ENCODE results near the gene PLAAT4. TPM values are rescaled to one million over a fixed set of nuclear protein-coding genes. Genes with fewer than 3 reads are reported as not detected.
"Not testable (repeated sequence)": the region's sequence is repeated elsewhere in the genome, so short reads cannot be mapped to it uniquely, and the experiment has no call there.

The PLAAT4 gene
- total and polyA plus RNA-seq, 2 experiments from 2014 or later, result 7.9 to 13.7 TPM

DNA sequence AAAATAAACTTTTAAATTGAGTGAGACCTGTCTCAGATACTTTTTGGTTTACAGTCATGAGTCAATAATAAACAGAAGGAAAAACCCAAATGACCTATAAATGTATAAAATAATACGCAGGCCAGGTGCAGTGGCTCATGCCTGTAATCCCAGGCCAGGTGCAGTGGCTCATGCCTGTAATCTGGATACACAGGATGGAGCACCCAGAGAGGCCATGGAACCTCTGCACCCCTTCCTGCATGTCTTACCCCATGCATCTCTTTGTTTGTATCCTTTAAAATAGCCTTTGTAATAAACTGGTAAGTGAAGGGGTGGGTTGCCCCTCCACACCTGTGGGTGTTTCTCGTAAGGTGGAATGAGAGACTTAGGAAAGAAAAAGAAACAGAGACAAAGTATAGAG, 8.9 kb upstream of the PLAAT4 start:
- peak overlapping the region; percentile 6 for H3K4me2 ChIP-seq
- no peaks in the 10 kb centered on the region for H3K79me2 ChIP-seq
- TF ChIP-seq, protein P1, sequence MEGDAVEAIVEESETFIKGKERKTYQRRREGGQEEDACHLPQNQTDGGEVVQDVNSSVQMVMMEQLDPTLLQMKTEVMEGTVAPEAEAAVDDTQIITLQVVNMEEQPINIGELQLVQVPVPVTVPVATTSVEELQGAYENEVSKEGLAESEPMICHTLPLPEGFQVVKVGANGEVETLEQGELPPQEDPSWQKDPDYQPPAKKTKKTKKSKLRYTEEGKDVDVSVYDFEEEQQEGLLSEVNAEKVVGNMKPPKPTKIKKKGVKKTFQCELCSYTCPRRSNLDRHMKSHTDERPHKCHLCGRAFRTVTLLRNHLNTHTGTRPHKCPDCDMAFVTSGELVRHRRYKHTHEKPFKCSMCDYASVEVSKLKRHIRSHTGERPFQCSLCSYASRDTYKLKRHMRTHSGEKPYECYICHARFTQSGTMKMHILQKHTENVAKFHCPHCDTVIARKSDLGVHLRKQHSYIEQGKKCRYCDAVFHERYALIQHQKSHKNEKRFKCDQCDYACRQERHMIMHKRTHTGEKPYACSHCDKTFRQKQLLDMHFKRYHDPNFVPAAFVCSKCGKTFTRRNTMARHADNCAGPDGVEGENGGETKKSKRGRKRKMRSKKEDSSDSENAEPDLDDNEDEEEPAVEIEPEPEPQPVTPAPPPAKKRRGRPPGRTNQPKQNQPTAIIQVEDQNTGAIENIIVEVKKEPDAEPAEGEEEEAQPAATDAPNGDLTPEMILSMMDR (IDR thresholded peaks at IDR 0.05; ENCODE audit: poor library complexity), result no peak
- TF ChIP-seq EZH2phosphoT487 (IDR thresholded peaks at IDR 0.05; ENCODE audit: low read depth, severe bottlenecking, unreplicated experiment) (no peak), EZH2 (IDR thresholded peaks at IDR 0.05; ENCODE audit: borderline replicate concordance) (no peak)
- H3K9me2 ChIP-seq (replicated peaks; ENCODE audit: insufficient read depth), result no peaks in the 10 kb centered on the region
- 78% methylated on average over 2 of the region's 2 CpGs for WGBS (ENCODE audit: low lambda C conversion rate, missing lambda C conversion rate)
- H3K4me3 ChIP-seq, result no peak overlapping the region
- DNase-seq (ENCODE audit: low spot score), result no peak
- peak overlapping the region; percentile 92 for H3K27ac ChIP-seq
- no peaks in the 10 kb centered on the region for H4K20me1 ChIP-seq (ENCODE audit: insufficient read depth, poor library complexity, severe bottlenecking)
- no peak overlapping the region for H2AFZ ChIP-seq
- peaks cover 2% of the 10 kb centered on the region for H3K9me3 ChIP-seq (ENCODE audit: low read depth)
- H3K36me3 ChIP-seq (replicated peaks; ENCODE audit: insufficient read depth, low read depth), result no peaks in the 10 kb centered on the region
- H3K27me3 ChIP-seq, result no peaks in the 10 kb centered on the region
- H3K4me1 ChIP-seq (ENCODE audit: insufficient read depth), result peaks cover 32% of the 10 kb centered on the region

DNA sequence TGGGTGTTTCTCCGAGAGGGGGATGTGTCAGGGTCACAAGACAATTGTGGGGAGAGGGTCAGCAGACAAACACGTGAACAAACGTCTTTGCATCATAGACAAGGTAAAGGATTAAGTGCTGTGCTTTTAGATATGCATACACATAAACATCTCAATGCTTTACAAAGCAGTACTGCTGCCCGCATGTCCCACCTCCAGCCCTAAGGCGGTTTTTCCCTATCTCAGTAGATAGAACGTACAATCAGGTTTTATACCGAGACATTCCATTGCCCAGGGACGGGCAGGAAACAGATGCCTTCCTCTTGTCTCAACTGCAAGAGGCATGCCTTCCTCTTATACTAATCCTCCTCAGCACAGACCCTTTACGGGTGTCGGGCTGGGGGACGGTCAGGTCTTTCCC, 8.5 kb upstream of the PLAAT4 start:
- 13% methylated on average over 8 of the region's 11 CpGs for WGBS (ENCODE audit: low lambda C conversion rate, missing lambda C conversion rate)
- H3K36me3 ChIP-seq (replicated peaks; ENCODE audit: insufficient read depth, low read depth); H3K79me2 ChIP-seq; H3K9me3 ChIP-seq (ENCODE audit: low read depth); H3K27me3 ChIP-seq; H3K4me3 ChIP-seq; H2AFZ ChIP-seq; H4K20me1 ChIP-seq (ENCODE audit: insufficient read depth, poor library complexity, severe bottlenecking); H3K9me2 ChIP-seq (replicated peaks; ENCODE audit: insufficient read depth); DNase-seq (ENCODE audit: low spot score): not testable (repeated sequence)
- Histone ChIP-seq H3K4me1 (ENCODE audit: insufficient read depth) (peaks cover 32% of the 10 kb centered on the region), H3K4me2 (peak overlapping the region; percentile 6), H3K27ac (peak overlapping the region; percentile 92)

DNA sequence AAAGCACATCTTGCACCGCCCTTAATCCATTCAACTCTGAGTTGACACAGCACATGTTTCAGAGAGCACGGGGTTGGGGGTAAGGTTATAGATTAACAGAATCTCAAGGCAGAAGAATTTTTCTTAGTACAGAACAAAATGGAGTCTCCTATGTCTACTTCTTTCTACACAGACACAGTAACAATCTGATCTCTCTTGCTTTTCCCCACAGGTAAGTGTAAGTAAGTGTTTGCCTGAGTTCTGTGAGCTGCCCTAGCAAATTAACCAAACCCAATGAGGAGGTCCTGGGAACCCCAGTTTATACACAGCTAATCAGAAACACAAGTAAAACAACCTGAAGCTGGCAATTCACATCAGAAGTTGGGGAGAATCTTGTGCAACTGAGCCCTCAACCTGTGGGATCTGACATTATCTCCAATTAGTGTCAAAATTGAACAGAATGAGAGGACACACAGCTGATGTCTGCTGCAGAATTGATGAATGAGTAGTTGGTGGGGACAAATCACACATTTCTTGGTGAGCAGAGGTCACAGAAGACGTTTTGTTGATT, 7.8 kb upstream of the PLAAT4 start:
- H3K9me3 ChIP-seq (ENCODE audit: low read depth); H3K4me2 ChIP-seq; H4K20me1 ChIP-seq (ENCODE audit: insufficient read depth, poor library complexity, severe bottlenecking); H3K36me3 ChIP-seq (replicated peaks; ENCODE audit: insufficient read depth, low read depth); DNase-seq (ENCODE audit: low spot score); H3K27me3 ChIP-seq; H3K79me2 ChIP-seq; H3K9me2 ChIP-seq (replicated peaks; ENCODE audit: insufficient read depth); H3K4me3 ChIP-seq: not testable (repeated sequence)
- 33% methylated on average over 1 of the region's 3 CpGs for WGBS (ENCODE audit: low lambda C conversion rate, missing lambda C conversion rate)
- Histone ChIP-seq H3K4me1 (ENCODE audit: insufficient read depth) (peaks cover 32% of the 10 kb centered on the region), H3K27ac (peak overlapping the region; percentile 98), H2AFZ (peak overlapping the region; percentile 5)

DNA sequence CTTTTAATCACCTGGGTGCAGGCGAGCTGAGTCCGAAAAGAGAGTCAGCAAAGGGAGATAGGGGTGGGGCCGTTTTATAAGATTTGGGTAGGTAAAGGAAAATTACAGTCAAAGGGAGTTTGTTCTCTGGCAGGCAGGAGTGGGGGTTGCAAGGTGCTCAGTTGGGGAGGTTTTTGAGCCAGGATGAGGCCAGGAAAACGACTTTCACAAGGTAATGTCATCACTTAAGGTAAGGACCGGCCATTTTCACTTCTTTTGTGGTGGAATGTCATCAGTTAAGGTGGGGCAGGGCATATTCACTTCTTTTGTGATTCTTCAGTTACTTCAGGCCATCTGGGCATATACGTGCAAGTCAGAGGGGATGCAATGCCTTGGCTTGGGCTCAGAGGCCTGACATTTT, 7.2 kb upstream of the PLAAT4 start:
- H3K27me3 ChIP-seq; H3K4me3 ChIP-seq; H3K79me2 ChIP-seq; H2AFZ ChIP-seq; H3K9me2 ChIP-seq (replicated peaks; ENCODE audit: insufficient read depth); DNase-seq (ENCODE audit: low spot score); H3K36me3 ChIP-seq (replicated peaks; ENCODE audit: insufficient read depth, low read depth); H4K20me1 ChIP-seq (ENCODE audit: insufficient read depth, poor library complexity, severe bottlenecking); H3K4me2 ChIP-seq; H3K9me3 ChIP-seq (ENCODE audit: low read depth): not testable (repeated sequence)
- H3K27ac ChIP-seq, result peak overlapping the region; percentile 98
- 62% methylated on average over 6 of the region's 6 CpGs for WGBS (ENCODE audit: low lambda C conversion rate, missing lambda C conversion rate)
- peaks cover 32% of the 10 kb centered on the region for H3K4me1 ChIP-seq (ENCODE audit: insufficient read depth)

DNA sequence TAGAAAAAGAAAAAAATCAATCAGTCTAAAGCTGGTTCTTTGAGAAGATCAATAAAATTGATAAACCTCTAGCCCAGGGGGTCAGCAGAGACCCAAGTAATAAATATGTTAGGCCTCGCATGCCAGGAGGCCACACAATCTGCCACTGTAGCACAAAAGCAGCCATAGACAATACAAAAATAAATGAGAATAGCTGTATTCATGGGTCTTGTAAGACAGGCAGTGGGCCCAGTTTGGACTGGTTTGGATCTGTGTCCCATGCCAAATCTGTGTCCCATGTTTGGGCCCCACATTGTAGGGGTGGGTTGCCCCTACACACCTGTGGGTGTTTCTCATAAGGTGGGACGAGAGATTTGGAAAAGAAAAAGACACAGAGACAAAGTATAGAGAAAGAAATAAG, 6.6 kb upstream of the PLAAT4 start:
- Histone ChIP-seq H2AFZ (peak overlapping the region; percentile 18), H3K4me2 (no peak overlapping the region), H3K9me3 (ENCODE audit: low read depth) (no peaks in the 10 kb centered on the region), H3K4me3 (no peak overlapping the region), H3K79me2 (no peaks in the 10 kb centered on the region), H3K36me3 (replicated peaks; ENCODE audit: insufficient read depth, low read depth) (no peaks in the 10 kb centered on the region), H3K4me1 (ENCODE audit: insufficient read depth) (peaks cover 32% of the 10 kb centered on the region), H4K20me1 (ENCODE audit: insufficient read depth, poor library complexity, severe bottlenecking) (no peaks in the 10 kb centered on the region), H3K27ac (peak overlapping the region; percentile 98), H3K27me3 (no peaks in the 10 kb centered on the region), H3K9me2 (replicated peaks; ENCODE audit: insufficient read depth) (no peaks in the 10 kb centered on the region)
- DNase-seq (ENCODE audit: low spot score), result no peak
- TF ChIP-seq EZH2 (IDR thresholded peaks at IDR 0.05; ENCODE audit: borderline replicate concordance) (no peak), EZH2phosphoT487 (IDR thresholded peaks at IDR 0.05; ENCODE audit: low read depth, severe bottlenecking, unreplicated experiment) (no peak)
- TF ChIP-seq, protein P1 (IDR thresholded peaks at IDR 0.05; ENCODE audit: poor library complexity), result no peak
- WGBS (ENCODE audit: low lambda C conversion rate, missing lambda C conversion rate), result 88% methylated on average over 2 of the region's 2 CpGs

DNA sequence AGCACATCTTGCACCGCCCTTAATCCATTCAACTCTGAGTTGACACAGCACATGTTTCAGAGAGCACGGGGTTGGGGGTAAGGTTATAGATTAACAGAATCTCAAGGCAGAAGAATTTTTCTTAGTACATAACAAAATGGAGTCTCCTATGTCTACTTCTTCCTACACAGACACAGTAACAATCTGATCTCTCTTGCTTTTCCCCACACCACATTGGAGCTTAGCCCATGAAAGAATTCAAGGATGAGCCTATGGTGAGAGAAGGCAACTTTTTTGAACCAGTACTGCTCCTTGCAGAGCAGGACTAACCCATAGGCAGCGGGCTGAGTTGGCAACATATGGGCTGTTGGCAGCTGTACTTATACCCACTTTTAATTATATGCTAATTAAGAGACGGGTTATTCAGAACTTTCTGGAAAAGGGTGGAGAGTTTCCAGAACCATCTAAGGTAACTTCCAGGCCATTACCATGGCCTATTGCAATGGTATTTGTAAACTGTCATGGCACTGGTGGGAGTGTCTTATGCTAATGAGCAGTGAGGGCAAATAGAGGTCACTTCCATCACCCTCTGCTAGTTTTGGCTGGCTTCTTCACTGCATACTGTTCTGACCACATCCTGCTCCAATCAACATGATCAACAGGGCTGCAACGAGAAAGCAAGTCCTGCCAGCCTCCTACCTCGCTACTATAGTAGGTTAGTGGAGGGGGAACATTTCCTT, 5.4 kb upstream of the PLAAT4 start:
- not testable (repeated sequence) for H3K36me3 ChIP-seq (replicated peaks; ENCODE audit: insufficient read depth, low read depth); H3K9me3 ChIP-seq (ENCODE audit: low read depth); H3K9me2 ChIP-seq (replicated peaks; ENCODE audit: insufficient read depth); H3K27me3 ChIP-seq; H3K4me3 ChIP-seq; H4K20me1 ChIP-seq (ENCODE audit: insufficient read depth, poor library complexity, severe bottlenecking); DNase-seq (ENCODE audit: low spot score); H3K79me2 ChIP-seq; H3K4me2 ChIP-seq
- H3K4me1 ChIP-seq (ENCODE audit: insufficient read depth), result peaks cover 32% of the 10 kb centered on the region
- WGBS (ENCODE audit: low lambda C conversion rate, missing lambda C conversion rate), result 83% methylated on average over 4 of the region's 6 CpGs
- H2AFZ ChIP-seq, result peak overlapping the region; percentile 46
- peak overlapping the region; percentile 92 for H3K27ac ChIP-seq

Data from hepatocyte (in vitro differentiated cells).